Activated CD8-positive, alpha-beta memory T cell treated with anti-CD3 and anti-CD28 coated beads, Interleukin-2, amount 50 U/mL, for 1 hour (primary cell): ENCODE data around the gene DUSP16.
"Not testable (repeated sequence)": the region's sequence is repeated elsewhere in the genome, so short reads cannot be mapped to it uniquely, and the experiment has no call there.

Experiments used
- DNase-seq: peaks from one replicate; pipeline ENCODE4 v3.0.0-alpha.2; 2020; ENCODE audit errors: extremely low read depth

Gene DUSP16, protein sequence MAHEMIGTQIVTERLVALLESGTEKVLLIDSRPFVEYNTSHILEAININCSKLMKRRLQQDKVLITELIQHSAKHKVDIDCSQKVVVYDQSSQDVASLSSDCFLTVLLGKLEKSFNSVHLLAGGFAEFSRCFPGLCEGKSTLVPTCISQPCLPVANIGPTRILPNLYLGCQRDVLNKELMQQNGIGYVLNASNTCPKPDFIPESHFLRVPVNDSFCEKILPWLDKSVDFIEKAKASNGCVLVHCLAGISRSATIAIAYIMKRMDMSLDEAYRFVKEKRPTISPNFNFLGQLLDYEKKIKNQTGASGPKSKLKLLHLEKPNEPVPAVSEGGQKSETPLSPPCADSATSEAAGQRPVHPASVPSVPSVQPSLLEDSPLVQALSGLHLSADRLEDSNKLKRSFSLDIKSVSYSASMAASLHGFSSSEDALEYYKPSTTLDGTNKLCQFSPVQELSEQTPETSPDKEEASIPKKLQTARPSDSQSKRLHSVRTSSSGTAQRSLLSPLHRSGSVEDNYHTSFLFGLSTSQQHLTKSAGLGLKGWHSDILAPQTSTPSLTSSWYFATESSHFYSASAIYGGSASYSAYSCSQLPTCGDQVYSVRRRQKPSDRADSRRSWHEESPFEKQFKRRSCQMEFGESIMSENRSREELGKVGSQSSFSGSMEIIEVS

DNA sequence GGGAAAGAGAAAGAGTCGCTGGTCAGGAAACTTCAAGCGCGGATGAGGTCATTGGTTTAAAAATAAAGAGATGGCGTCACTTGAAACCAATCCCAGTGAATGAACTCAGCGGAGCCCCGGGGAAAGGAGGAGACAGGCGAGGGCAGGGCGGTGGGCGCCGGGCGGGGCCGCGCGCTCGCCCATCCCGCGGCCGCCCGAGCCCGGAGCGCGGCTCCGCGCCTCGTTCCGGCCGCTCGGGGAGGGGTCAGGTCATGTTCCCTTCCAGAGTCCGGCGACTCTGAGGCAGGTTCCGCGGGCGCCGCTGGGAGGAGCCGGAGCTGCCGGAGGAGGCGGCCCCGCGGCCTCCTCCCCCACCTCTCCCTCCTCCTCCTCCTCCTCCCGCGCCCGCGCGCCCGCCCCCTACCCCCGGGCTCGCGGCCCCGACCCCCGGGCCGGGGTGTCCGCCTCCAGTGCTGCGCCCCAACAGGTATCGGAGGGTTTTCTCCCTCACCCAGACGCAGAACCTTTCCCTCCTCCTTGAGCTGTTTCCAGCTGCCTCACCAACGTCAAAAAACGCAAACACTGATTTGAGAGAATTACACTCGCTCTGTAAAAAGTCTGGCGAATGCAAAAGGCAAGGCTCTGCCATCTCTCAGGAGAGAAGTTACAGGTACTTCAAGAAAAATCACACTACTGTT is at the start of gene DUSP16:
DUSP16 (minus strand) TSS at position 279 of the 677 bp plus-strand sequence. CDS start 41,765 bp downstream, outside the sequence.
- DNase-seq, result peak; percentile 74

DNA sequence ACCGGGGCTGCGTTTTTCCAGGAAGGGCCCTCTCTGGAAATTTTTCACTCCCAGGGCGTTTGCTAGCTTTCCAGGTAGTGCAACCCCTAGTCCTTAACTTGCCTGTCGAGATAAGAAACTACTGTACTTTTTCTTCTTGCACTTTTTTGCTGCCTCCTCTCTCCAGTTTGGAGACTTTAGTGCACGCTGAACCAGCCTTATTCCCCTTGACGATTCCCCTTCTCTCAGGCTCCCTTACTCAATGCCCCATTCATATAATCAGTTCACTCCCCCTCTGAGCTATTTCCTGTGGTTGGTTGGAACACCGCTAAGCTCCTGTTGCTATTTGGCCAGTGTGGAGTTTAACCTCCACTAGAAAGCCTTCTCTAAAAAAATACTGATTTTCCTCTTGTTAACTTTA is 49.7 kb upstream of the DUSP16 start:
- DNase-seq, result no peak

DNA sequence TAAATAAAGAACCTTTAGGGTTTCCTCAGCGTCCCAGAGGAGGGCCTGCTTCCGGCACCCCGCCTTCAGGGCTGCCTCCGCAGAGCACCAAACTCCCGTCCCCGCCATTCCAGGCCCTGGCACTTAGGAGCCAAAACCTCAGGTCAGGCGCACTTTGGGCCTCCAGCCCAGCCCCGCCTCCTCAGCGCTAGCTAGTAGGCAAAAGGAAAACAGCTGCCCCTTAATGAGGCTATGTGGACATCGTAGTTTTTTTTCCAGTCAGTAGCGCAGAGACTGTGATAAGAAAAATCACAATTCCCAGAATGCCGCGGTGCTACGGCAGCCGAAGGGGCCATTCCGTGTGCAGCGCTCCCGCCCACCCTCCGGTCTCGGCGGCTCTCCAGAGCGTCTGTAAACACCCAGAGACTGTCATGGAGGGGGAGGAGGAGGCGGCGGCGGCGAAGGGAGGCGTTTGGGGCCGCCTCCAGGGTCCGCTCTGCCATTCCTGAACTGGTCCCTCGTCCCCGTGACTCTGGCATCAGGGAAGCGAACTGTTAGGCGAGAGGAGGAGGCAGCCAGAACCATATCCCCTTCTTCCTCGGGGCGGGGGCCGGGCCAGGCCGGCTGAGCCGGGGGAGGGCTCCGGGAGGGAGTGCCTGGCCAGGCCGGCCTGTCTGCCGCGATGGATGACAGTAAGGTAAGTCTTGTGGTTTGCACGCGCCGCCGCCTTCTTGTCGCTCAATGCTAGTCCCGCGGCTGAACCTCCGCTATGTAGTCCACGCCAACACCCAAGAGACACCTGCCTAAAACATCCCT is 49.0 kb upstream of the DUSP16 start, which contains the start of gene CREBL2:
CREBL2 (plus strand) TSS at position 365 of the 795 bp plus-strand sequence; CDS start at position 662, 297 bp downstream.
- peak; percentile 60 for DNase-seq

DNA sequence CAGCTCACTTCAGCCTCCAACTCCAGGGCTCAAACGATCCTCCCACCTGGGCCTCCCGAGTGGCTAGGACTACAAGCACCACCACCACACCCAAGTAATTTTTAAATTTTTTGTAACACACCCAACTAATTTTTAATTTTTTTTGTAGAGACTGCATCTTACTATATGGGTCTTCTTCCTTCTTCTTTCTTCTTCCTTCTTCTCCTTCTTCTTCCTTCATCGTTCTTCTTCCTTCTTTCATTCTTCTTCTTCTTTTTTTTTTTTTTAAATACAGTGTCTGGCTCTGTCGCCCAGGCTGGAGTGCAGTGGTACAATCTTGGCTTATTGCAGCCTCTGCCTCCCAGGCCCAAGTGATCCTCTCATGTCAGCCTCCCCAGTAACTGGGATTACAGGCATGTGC is 48.0 kb upstream of the DUSP16 start:
- no peak for DNase-seq

DNA sequence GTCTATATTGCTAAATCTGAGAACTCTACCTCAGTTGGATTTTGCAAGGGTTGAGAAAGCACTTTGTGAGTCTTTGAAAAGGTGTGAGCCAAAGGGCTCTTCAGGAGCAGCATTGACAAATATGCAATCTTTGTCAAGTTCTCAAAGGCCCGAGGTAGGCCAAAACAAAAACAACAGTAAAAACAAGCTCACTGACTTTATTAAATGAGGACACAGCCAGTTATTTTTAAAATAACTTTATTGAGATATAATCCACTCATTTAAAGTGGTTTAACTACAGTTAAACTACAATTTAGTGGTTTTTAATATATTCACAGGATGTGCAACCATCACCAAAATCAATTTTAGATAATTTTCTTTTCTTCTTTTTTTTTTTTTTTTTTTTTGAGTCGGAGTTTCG is 47.0 kb upstream of the DUSP16 start:
- DNase-seq, result no peak

DNA sequence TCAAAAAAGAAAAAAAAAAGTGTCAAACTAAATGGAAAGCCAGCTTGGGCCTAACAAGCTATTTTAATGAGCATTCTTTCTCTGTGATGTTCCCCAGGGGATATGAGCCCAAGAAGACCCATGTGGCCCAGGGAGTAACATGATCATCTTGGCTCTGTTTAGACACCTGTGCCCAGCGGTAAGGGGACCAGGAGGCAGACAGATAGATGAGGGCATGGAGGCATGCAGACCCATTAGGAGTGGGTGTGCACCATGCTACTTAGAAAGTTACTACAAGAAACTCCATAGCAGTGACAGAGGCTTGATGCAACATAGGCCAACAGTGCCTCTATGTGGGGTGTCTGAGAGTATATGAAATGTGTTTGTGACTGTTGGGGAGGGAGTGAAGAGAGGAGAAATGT is 45.9 kb upstream of the DUSP16 start:
- no peak for DNase-seq

DNA sequence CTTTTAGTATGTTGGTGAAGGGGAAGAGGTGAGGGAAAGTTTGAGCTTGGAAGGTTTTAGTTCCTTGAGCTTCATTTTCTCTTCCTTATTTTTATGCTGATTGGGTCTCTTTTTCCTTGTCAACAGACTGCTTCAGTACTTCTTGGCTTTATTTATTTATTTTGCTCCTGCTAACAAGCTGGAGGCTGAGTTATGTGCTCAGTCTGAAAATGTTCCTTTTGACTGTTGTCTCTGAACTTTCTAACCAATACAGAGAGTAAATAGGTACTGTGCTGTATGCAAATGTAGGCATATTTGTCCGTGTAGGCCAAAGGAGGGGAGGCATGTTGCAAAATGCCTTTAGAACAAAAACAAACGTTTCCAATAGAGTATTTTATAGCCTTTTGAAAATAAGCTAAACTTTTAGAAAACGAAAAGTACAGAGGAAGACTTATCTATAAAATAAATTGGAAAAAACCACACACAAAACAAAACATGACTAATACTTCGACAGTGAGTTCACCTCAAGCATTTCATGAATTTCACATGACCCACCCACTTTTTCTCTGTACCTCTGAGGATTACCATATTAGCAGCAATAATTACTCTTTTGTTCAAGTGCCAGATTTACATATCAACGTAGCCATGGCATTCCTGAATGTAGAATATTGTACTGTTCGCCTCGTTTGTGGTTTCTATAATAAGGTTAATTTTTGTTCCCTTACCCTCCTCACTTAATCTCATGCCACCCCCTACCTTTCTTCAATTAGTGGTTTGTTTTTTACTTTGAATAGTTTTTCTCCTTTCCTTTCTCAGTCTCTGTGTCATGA is 44.3 kb upstream of the DUSP16 start:
- no peak for DNase-seq

DNA sequence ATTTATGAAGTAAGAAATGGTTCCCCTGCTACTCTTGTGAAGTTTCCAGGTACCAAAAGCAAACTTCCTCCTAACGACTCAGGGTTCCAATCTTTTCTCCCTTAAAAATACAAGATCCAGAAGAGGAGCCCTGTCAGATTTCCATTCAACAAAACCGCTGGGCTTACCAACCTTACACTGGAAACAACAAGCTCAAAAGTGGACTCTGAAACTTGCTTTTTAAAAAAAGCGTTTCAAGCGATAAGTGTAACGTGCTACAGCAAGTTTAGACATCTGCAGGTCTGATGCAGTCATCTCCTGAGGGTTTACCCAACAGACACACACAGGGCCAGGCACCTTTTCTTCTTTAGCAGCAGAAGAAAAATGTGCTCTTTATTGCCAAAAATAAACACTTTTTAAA is 42.1 kb upstream of the DUSP16 start:
- DNase-seq, result no peak

DNA sequence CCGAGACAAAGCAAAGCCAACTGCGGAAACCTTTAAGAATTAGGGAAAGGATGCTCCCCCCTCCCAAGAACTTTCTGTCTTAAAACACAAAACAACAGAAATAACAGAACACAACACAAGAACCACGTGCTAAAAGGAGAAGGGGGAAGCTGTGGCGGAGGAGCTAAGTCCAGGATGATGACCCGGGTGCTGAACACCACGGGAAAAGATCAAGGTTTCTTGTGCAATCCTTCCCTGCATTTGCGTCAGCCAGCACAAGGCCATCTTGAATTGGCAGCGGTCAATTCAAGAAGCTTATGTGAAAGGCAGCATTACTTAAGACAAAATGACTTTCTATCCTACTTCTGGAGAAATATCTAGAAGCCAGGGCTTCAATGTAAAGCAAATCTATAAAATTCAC is 38.0 kb upstream of the DUSP16 start:
- no peak for DNase-seq

DNA sequence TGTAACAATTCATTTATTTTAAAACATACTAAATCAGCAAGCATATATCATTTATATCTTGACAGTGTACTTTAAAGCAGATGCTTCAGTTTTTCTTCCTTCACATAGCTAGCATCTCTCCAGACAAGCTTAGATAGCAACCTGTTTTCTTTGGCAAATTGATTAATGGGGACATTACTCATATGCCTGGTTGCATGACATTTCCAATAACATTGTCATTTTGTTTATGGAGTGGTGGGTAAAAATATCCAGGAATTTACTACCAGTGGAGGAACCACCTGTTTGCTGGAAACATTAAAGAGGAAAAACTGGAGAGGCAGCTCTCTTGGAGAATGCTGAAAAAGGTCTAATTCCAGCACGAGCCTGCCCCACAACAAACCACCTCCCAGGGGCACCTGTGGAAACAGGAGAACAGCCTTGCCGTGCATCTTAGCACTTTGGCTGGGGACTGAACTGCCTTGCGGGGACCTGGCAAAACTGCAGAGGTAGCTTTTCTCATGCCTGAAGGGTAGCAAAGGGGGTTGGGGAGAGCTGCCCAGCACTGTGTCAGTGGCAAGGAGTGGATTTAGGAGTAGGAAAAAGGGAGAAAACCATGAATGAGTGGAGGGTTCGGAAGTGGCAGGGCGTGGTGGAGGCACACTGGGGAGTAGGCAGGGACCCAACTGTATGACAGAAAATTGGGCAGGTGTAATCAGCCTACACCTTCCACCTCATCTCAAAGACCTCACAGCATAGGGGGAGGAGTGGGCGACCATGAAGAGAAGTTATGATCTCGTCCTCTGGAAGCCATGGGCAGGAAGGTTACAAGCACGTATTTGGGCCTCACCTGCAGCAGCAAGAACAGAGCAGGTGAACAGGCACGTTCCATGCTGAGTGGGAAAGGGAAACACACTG is 37.3 kb upstream of the DUSP16 start:
- no peak for DNase-seq

DNA sequence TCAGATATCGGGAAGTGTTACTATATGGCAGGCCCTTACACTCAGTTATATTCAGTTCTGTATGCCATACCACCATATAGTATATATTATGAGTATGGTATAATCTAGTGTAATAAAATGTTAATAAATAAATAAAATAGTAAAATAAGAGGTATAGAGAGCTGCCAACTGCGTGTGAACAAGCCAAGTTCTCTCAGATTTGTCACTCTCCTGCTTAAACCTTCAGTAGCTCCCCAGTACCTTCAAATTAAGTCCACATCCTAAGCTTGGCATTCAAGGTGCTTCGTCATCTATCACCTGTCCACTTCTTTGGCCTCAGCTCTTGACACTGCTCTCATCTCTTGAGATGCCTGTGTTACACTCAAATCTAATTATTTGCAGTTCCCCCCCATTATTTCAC is 36.2 kb upstream of the DUSP16 start:
- no peak for DNase-seq

DNA sequence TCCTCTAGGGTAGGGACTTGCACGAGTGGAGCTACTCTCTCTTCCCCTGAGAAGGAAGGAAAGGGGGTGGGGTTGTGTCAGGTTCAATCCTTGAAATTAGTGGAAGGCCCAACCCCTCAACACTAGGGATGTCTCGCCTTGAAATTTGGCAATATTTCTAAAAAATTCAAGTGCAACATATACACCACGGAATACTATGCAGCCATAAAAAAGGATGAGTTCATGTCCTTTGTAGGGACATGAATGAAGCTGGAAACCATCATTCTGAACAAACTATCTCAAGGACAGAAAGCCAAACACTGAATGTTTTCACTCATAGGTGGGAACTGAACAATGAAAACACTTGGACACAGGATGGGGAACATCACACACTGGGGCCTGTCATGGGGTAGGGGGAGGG is 33.9 kb upstream of the DUSP16 start:
- DNase-seq, result not testable (repeated sequence)

DNA sequence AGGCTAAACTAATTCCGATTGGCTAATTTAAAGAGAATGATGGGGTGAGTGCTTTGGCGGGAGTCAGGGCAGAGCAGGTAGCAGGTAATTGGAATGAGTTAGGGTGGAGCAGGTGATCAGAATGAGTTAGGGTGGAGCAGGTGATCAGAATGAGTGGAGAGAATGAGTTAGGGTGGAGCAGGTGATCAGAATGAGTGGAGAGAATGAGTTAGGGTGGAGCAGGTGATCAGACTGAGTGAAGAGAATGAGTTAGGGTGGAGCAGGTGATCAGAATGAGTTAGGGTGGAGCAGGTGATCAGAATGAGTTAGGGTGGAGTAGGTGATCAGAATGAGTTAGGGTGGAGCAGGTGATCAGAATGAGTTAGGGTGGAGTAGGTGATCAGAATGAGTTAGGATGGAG is 33.3 kb upstream of the DUSP16 start:
- not testable (repeated sequence) for DNase-seq

DNA sequence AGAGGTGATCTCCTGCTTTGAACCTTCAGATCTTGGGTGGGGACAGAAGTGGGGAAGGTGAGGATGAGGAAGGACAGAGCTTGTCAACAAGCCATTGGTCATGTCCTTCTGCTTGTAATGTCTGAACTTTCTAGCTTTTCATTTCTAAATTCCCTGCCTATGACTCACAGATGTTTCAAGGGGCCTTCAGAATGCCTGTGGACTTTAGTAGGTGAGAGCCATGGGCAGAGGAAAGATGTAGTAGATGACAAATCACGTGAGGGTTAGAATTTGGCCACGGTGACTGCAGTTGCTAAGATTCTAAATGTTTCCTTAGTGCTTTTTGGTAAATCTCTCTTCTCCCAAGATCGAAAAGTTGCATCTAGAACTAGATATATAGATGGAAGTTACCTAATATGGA is 30.3 kb upstream of the DUSP16 start:
- DNase-seq, result no peak

DNA sequence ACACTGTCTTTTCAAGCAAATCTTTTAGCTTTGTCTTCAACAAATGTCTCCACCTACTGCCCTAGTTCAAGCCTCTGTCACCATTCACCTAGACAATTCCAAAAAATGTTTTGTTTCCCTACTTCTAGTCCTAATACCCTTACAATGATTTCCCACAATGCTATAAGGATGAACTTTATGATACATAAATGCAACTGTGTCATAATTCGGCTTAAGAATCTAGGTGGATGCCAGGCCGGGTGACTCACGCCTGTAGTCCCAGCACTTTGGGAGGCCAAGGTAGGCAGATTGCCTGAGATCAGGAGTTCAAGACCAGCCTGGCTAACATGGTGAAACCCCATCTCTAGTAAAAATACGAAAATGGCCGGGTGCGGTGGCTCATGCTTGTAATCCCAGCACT is 28.3 kb upstream of the DUSP16 start:
- DNase-seq, result no peak

DNA sequence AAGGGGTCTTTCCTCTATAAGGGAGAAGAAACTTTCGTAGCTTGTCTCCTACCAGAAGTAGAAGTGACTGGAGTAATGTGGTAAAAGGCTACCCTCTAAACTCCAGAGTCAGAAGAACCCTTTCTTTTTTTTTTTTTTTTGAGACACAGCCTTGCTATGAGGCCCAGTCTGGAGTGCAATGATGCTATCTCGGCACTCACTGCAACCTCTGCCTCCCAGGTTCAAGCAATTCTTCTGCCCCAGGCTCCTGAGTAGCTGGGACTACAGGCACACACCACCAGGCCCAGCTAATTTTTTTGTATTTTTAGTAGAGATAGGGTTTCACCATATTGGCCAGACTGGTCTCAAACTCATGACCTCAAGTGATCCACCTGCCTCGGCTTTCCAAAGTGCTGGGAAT is 25.8 kb upstream of the DUSP16 start:
- not testable (repeated sequence) for DNase-seq

DNA sequence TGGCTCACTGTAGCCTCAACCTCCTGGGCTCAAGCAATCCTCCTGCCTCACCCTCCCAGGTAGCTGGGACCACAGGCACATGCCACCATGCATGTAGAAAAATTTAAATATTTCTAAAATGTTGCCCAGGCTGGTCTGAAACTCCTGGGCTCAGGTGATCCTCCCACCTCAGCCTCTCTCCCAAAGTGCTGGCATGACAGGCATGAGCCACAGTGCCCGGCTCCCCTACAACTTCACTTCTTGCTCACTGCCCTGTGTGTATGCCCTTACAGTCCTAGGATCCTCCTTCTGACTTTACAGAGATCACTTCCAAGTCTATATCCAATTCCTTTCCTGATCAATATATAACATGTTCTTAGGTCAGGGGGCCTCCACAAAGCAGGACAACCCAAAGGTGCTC is 25.2 kb upstream of the DUSP16 start:
- no peak for DNase-seq

DNA sequence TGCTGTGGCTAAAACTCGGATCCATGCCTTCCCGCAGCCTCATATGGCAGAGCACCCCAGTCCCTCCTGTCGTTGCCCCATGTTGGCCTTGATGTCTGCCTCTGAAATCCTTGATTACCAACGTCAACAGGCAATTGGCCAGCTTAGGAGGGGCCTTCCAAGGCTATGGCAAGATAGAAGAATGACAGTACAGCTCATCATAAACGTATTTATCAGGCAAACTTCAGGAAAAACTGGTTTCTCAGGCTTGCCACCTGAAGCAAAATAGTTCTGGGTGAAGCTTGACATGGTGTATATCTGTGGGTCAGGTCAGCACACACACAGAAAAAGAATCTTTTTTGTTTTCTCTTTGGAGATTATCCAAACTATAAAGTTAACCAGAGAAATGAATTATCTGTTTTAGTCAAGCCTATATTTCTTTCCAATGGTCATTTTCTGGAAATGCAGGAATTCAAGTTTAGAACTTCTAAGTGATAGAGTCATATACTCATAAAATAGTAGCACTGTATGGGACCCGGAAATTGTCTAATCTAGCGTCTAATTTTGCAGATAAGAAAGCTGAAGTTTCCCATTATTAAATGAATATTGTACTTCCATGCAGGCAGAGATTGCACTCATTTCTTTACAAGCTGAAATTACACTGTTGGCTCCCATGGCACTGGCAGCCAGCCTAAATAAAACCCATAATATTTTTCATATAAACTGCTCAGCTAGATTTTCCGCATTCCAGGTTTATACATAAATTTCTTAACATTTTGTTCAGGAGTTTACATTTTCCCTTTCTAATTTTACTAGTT is 24.4 kb upstream of the DUSP16 start:
- no peak for DNase-seq
